Colonic mucosa (tissue), 4 donors: ENCODE results near the gene AMPH. TPM values are rescaled to one million over a fixed set of nuclear protein-coding genes. Genes with fewer than 3 reads are reported as not detected.
"Not testable (repeated sequence)": the region's sequence is repeated elsewhere in the genome, so short reads cannot be mapped to it uniquely, and the experiment has no call there.

ENCODE experiments used
- DNase-seq: peaks from one replicate; pipeline ENCODE4 v3.0.0-alpha.2; 2020
- H3K27ac ChIP-seq: fragments of 200-600 bp; one replicate; pipeline ENCODE4 v1.8.0; 2021
- H3K27me3 ChIP-seq: fragments of 200-600 bp; one replicate; pipeline ENCODE4 v1.8.0; 2021
- H3K36me3 ChIP-seq: fragments of 200-600 bp; one replicate; pipeline ENCODE4 v1.8.0; 2021
- H3K4me1 ChIP-seq: fragments of 200-600 bp; one replicate; pipeline ENCODE4 v1.8.0; 2021; ENCODE audit warnings: mild to moderate bottlenecking
- H3K4me3 ChIP-seq: fragments of 200-600 bp; one replicate; pipeline ENCODE4 v1.8.0; 2021
- H3K9ac ChIP-seq, 2 donors: one replicate each; pipeline ENCODE4 v1.7.0; 2013; ENCODE audit warnings: control low read depth in 2 of 2, low read depth in 2 of 2, low read length in 2 of 2
- H3K9me3 ChIP-seq: fragments of 200-600 bp; one replicate; pipeline ENCODE4 v1.8.0; 2021
- intact Hi-C: fragments of 100-400 bp; cut with DNase I; formaldehyde crosslinking; loops from one replicate; pipeline ENCODE4 v1.14.1; 2022
- total RNA-seq, 2 donors: library from RNA; stranded (reverse); fragmentation: NEBNext Ultra II Directional in 1 of 2; extraction: Animal tissue kit (Norgen Biotek cat#: 25700) in 1 of 2; gene quantifications; one replicate each; pipeline ENCODE4 v1.2.1, GENCODE V29; 2021
- TF ChIP-seq, protein P1 (sequence below): fragments of 200-600 bp; IDR thresholded peaks from one replicate; pipeline ENCODE4 v1.8.0; 2022; ENCODE audit warnings: antibody characterized with exemption, mild to moderate bottlenecking
- donor health status: healthy.
- donor health status: DM: no; HTN: no; CAD: no.
- donor health status: DM: no; HTN: no; CAD: no.

AMPH gene
- total RNA-seq, 2 donors from 2014 or later: 0.49 to 1.1 TPM

DNA sequence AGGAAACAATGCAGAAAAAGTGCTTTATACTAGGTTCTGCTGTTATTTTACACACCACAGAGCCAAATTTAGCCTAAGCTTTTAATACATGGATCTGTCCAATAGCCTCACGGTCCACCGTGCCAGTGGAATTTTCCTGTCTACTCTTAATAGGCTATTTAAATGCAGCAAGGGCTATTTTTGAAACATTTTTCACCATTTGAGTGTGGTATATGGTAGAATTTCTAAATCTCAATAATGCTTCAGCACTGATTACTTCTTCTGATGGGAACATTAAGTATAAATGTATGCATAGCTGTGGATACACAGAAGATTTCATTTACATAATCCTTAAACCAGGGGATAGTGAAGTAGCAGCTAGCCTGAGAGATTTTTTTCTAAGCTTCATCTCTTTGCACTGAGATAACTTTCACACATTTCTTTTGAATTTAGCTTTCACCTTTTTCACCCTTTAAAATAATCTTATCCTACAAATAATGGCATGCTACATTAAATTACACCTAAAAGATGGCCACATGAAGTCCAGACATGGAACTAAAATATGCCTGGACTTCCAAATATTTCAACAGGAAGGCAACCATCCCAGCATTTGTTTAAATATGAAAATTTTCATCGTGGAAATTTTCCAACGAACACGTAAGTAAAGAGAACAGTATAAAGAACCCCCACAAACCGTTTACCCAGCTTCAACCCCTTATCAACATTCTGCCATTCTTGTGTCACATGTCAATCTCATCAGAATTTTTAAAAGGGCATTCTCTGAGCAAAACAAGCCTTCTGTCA is 45.4 kb downstream of the AMPH start:
- intact Hi-C loops: no loop called here
- Histone ChIP-seq H3K9me3 (no peaks in the 10 kb centered on the region), H3K36me3 (no peaks in the 10 kb centered on the region), H3K27me3 (no peaks in the 10 kb centered on the region), H3K27ac (no peak overlapping the region), H3K9ac (no peak overlapping the region), H3K4me1 (no peaks in the 10 kb centered on the region), H3K4me3 (no peak overlapping the region)
- TF ChIP-seq, protein P1, sequence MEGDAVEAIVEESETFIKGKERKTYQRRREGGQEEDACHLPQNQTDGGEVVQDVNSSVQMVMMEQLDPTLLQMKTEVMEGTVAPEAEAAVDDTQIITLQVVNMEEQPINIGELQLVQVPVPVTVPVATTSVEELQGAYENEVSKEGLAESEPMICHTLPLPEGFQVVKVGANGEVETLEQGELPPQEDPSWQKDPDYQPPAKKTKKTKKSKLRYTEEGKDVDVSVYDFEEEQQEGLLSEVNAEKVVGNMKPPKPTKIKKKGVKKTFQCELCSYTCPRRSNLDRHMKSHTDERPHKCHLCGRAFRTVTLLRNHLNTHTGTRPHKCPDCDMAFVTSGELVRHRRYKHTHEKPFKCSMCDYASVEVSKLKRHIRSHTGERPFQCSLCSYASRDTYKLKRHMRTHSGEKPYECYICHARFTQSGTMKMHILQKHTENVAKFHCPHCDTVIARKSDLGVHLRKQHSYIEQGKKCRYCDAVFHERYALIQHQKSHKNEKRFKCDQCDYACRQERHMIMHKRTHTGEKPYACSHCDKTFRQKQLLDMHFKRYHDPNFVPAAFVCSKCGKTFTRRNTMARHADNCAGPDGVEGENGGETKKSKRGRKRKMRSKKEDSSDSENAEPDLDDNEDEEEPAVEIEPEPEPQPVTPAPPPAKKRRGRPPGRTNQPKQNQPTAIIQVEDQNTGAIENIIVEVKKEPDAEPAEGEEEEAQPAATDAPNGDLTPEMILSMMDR: no peak
- no peak for DNase-seq

DNA sequence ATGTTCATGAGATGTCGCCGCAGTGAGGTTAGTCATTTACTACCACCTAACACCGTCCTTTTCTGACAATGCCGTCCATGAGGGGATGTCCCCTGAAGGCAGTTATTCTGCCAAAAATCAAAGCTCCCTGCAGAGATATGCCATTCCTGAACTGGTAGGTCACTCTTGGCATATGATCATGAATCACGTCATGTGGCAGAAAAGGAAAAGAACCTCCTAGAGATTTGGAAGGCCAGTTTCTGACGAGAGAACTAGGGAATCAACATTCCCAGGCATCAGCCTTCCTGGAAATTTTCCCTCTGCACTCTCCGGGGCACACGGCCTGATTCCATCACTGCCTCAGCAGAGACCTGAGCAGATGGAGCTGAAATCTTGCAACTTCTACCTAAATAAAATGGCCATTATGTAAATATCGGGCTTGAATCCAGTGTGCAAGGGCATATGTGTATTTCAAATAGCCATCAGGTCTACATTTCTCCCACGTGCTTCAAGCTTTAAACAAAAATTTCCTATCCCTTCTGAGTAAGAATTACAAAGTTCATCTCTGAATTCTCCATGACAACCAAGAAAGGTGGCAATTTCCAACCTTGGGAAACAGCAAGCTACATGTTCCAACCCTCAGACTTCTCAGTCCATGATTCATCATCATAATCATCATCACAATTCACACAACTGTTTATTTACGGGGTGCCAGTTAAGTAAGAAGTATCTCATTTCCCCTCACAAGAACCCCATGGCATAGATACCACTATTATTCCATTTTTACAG is 46.5 kb downstream of the AMPH start:
- TF ChIP-seq, protein P1: no peak
- H3K4me3 ChIP-seq: no peak overlapping the region
- H3K4me1 ChIP-seq: no peaks in the 10 kb centered on the region
- intact Hi-C loops: no loop called here
- no peak overlapping the region for H3K9ac ChIP-seq
- no peak overlapping the region for H3K27ac ChIP-seq
- no peaks in the 10 kb centered on the region for H3K36me3 ChIP-seq
- DNase-seq: no peak
- H3K27me3 ChIP-seq: no peaks in the 10 kb centered on the region
- H3K9me3 ChIP-seq: no peaks in the 10 kb centered on the region

GRCh38 chr7:38580485-38580884 is 50.7 kb downstream of the AMPH start:
- H3K9ac ChIP-seq: no peak overlapping the region
- H3K27me3 ChIP-seq: no peaks in the 10 kb centered on the region
- H3K4me3 ChIP-seq: no peak overlapping the region
- H3K36me3 ChIP-seq: no peaks in the 10 kb centered on the region
- intact Hi-C loops: no loop called here
- H3K9me3 ChIP-seq: no peaks in the 10 kb centered on the region
- H3K27ac ChIP-seq: no peak overlapping the region
- DNase-seq: no peak
- TF ChIP-seq, protein P1: no peak
- no peaks in the 10 kb centered on the region for H3K4me1 ChIP-seq

DNA sequence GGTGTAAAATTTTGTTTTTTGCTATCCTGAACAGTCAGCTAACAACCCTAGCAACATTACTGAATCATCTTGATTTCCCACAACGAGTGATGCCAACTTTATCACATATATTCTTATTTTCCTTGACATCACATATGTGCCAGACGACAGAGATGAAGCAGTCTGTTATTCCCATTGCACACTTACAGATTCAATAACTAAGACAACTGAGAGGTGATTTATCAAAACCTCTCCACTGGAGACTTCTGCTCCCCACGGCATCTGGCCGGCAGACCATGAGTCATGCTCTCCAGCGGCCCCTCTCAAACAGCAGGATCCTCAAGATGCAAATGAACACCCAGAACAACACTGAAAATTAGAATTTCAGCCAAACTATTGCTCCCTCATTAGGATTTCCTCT is 57.1 kb downstream of the AMPH start:
- Histone ChIP-seq H3K4me1 (no peaks in the 10 kb centered on the region), H3K27ac (no peak overlapping the region), H3K9me3 (no peaks in the 10 kb centered on the region), H3K9ac (no peak overlapping the region), H3K4me3 (no peak overlapping the region), H3K36me3 (no peaks in the 10 kb centered on the region), H3K27me3 (no peaks in the 10 kb centered on the region)
- TF ChIP-seq, protein P1: no peak
- no peak for DNase-seq
- intact Hi-C loops: no loop called here

DNA sequence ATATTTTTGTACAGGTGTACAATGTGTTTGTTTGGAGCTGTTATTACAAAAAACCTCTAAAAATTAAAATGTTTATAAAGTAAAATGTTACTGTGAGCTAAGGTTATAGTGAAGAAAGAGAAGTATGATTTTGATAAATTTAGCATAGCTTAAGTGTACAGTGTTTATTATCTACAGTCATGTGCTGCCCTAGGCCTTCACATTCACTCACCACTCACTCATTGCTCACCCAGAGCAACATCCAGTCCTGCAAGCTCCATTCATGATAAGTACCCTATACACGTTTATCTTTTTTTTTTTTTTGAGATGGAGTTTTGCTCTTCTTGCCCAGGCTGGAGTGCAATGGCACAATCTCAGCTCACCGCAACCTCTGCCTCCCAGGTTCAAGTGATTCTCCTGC is 59.6 kb downstream of the AMPH start:
- DNase-seq, H3K27ac ChIP-seq, H3K27me3 ChIP-seq, intact Hi-C loops, H3K9ac ChIP-seq, H3K4me1 ChIP-seq, H3K36me3 ChIP-seq, H3K9me3 ChIP-seq, H3K4me3 ChIP-seq: not testable (repeated sequence)

- Histone ChIP-seq H3K4me1 (no peaks in the 10 kb centered on the region), H3K36me3 (no peaks in the 10 kb centered on the region), H3K27ac (no peak overlapping the region), H3K9me3 (no peaks in the 10 kb centered on the region), H3K4me3 (no peak overlapping the region), H3K27me3 (no peaks in the 10 kb centered on the region), H3K9ac (no peak overlapping the region)
- no peak for DNase-seq
- intact Hi-C loops: no loop called here
- TF ChIP-seq, protein P1: no peak
These were observed 62.7 kb downstream of the AMPH start for GRCh38 chr7:38568497-38568896.
